Chondrocyte (in vitro differentiated cells): ENCODE measurements around the gene PEDS1. TPM values are rescaled to one million over a fixed set of nuclear protein-coding genes. Genes with fewer than 3 reads are reported as not detected.
A peak's percentile ranks its signal among the peaks of the same experiment; 100 is the strongest.

ENCODE experiments used
- DNase-seq: peaks from one replicate; pipeline ENCODE4 v3.0.0; 2021; ENCODE audit warnings: mixed read lengths, low spot score
- H3K27ac Mint-ChIP-seq: one replicate; pipeline ENCODE4 v1.8.0; 2021; ENCODE audit warnings: mild to moderate bottlenecking, moderate library complexity, mixed read lengths; ENCODE audit not compliant: unreplicated experiment
- H3K27me3 Mint-ChIP-seq: 2 replicates; pipeline ENCODE4 v1.8.0; 2021; ENCODE audit warnings: low read depth, mixed read lengths
- H3K36me3 Mint-ChIP-seq: 2 replicates; pipeline ENCODE4 v1.8.0; 2021; ENCODE audit warnings: low read depth, mixed read lengths
- H3K4me1 Mint-ChIP-seq: 2 replicates; pipeline ENCODE4 v1.8.0; 2021; ENCODE audit warnings: low read depth, mild to moderate bottlenecking, mixed read lengths
- H3K4me3 Mint-ChIP-seq: one replicate; pipeline ENCODE4 v1.8.0; 2021; ENCODE audit warnings: mild to moderate bottlenecking, moderate library complexity, mixed read lengths; ENCODE audit not compliant: unreplicated experiment
- H3K9me3 Mint-ChIP-seq: 2 replicates; pipeline ENCODE4 v1.8.0; 2021; ENCODE audit warnings: low read depth, mixed read lengths
- total RNA-seq: library from RNA; stranded (reverse); gene quantifications from 3 replicates; pipeline ENCODE4 v1.2.1, GENCODE V29; 2021
- TF ChIP-seq, protein P1 (sequence below): fragments of 200-600 bp; sonication (generic); IDR thresholded peaks from 2 replicates; pipeline ENCODE4 v1.5.0; 2021; ENCODE audit warnings: antibody characterized with exemption, mild to moderate bottlenecking, moderate library complexity

The PEDS1 gene
- total RNA-seq, 1 donor from 2014 or later = 42.3 TPM

DNA sequence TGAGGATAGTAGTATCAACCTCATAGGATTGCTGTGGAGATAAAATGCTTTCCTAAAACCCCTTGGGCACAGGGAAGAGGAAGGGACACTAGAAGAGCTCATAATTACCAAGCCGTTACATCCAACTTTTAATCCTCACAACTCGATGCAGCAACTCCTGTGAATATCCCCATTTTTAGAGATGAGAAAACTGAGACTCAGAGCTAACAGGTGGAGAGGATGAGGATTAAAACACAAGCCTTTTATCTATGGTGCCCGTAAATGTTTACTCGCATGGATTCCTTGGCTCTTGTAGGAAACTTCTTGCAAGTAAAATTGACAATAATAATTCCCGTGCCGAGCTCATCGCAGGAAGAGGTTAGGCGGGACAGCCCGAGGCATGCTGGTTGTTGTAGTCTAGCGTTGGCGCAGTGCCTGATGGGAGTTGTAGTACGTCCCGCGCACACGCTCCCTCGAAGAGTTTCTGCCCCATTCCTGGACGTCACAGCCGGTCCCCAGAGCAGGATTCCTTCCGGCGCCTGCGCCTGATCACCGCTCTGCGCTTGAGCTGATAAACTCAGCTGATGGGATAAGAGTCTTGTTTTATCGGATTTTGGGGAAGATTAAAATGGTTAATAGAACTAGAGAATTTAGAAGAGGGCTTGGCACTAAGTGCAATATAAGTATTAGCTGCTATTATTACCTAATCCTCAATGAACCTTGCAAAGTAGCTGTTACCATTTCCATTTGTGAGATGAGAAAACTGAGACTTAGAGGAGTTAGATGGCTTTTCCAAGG, 37.7 kb downstream of the PEDS1 start:
- no peaks in the 10 kb centered on the region for H3K27me3 Mint-ChIP-seq
- H3K4me1 Mint-ChIP-seq = peaks cover 46% of the 10 kb centered on the region
- TF ChIP-seq, protein P1, sequence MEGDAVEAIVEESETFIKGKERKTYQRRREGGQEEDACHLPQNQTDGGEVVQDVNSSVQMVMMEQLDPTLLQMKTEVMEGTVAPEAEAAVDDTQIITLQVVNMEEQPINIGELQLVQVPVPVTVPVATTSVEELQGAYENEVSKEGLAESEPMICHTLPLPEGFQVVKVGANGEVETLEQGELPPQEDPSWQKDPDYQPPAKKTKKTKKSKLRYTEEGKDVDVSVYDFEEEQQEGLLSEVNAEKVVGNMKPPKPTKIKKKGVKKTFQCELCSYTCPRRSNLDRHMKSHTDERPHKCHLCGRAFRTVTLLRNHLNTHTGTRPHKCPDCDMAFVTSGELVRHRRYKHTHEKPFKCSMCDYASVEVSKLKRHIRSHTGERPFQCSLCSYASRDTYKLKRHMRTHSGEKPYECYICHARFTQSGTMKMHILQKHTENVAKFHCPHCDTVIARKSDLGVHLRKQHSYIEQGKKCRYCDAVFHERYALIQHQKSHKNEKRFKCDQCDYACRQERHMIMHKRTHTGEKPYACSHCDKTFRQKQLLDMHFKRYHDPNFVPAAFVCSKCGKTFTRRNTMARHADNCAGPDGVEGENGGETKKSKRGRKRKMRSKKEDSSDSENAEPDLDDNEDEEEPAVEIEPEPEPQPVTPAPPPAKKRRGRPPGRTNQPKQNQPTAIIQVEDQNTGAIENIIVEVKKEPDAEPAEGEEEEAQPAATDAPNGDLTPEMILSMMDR = no peak
- peak; percentile 98 for DNase-seq
- peak overlapping the region; percentile 80 for H3K4me3 Mint-ChIP-seq
- no peaks in the 10 kb centered on the region for H3K9me3 Mint-ChIP-seq
- H3K36me3 Mint-ChIP-seq = no peaks in the 10 kb centered on the region
- H3K27ac Mint-ChIP-seq = peak overlapping the region; percentile 95

DNA sequence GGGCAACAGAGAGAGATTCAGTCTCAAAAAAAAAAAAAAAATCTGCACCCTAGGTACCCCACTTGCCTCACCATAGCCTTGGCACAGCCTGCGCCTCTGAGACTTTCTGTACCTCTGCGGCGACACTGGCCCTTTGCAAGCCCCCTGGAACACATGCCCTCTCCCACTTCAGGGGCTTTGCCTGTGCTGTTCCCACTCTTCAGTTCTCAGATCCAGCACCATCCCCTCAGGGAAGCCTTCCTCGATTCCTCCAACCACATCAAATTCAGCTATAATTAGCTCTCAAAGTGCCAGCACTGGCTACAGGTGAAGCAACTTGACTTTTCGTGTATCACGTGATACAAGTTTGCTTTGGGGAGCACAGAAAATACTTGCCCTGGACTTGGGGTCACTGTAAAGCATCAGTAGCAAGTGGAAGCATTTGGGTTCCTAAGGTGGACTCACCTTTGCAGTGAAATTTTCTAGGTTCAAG, 38.4 kb downstream of the PEDS1 start:
- peak overlapping the region; percentile 80 for H3K4me3 Mint-ChIP-seq
- H3K4me1 Mint-ChIP-seq = peaks cover 53% of the 10 kb centered on the region
- no peak for DNase-seq
- H3K27ac Mint-ChIP-seq = peak overlapping the region; percentile 95
- no peaks in the 10 kb centered on the region for H3K9me3 Mint-ChIP-seq
- no peaks in the 10 kb centered on the region for H3K27me3 Mint-ChIP-seq
- TF ChIP-seq, protein P1 = no peak
- no peaks in the 10 kb centered on the region for H3K36me3 Mint-ChIP-seq

DNA sequence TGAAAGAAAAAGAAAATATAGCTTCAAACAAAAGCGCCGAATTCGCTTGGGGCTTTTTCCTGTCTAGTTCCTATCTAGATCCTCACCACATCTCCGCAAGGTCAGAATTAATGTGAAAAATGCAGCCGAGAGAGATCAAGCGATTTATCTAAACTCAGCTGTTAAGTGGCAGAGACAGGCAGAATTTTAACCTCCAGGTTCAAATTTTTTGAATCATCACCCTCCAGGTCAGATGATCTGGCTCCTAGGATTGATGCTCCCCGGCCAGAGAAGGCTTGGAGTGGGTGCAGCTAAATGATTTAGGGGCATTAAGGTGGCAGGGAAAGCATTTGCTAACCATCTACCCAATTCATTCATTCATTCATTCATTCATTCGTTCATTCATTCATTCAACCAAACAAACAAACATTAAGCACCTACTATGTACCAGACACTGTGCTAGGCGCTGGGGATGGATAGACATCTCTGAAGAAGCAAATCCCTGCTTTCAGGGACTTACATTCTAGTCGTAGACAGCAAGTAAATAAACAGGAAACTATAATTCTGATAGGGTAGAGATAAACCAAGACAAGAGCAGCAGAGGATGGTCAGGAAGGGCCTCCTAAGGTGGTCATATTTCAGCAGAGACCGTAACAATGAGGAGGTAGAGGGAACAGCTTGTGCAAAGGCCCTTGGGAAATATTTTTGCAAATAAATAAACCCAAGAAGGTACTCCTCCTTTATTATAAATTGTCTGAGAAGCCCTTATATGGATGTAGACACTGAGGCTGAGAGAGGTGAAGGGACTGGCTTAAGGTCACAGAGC, 39.9 kb downstream of the PEDS1 start:
- TF ChIP-seq, protein P1 = no peak
- peaks cover 64% of the 10 kb centered on the region for H3K4me1 Mint-ChIP-seq
- H3K36me3 Mint-ChIP-seq = no peaks in the 10 kb centered on the region

DNA sequence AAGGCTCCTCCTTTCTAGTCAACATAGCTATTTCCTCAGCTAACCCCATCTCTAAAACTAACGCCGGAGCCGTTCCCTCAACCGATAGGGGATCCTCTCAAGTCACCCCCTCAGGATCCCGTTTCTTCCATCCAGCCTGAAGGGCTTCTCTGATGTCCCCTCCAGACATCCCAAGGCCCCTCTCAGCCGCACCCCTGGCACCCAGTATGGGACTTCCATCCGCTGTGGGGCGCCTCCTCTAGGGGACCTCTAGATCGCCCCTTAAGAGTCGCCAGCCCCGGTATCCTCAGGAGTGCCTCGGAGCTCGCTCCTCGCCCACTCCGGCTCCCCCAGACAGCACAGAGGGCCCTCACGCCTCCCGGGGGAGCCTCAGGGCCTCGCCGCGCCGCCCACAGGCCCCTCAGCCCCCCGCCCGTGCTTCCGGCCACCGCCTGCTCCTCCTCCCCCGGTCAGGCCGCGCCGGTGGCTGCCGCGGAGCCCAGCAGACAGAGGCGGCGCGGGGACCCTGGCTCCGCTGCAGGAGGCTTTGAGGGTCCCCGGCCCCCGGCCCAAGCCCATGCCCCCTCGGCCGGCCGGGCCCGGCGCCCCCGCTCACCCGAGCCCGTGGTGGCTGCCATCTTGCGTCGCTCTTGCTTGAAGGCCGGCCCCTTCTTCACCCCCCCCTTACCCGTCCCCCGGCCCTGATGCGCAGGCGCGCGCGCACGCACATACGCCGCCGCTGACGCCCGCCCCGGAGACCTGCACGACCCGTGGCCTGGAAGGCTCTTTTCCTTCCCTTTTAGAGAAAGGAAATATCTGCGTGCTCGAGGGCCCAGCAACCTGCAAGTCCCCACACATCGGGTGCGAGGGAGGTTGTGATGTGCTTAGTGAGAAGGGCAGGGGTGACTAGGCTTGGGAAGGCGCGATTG, 40.8 kb downstream of the PEDS1 start, which contains the start of gene UBE2V1:
Gene UBE2V1 (minus strand): TSS at position 639 of the 908 bp plus-strand sequence. CDS start 22 bp downstream, at position 617.
- no peak for DNase-seq
- no peaks in the 10 kb centered on the region for H3K27me3 Mint-ChIP-seq
- H3K36me3 Mint-ChIP-seq = no peaks in the 10 kb centered on the region
- TF ChIP-seq, protein P1 = peak; percentile 76
- no peaks in the 10 kb centered on the region for H3K9me3 Mint-ChIP-seq
- H3K4me1 Mint-ChIP-seq = peaks cover 73% of the 10 kb centered on the region
- H3K27ac Mint-ChIP-seq = peak within 1 kb of the TSS; percentile 98
- peak within 1 kb of the TSS; percentile 93 for H3K4me3 Mint-ChIP-seq

More for the DNA sequence above, 39.9 kb downstream of the PEDS1 start:
- peak overlapping the region; percentile 96 for H3K27ac Mint-ChIP-seq
- H3K4me3 Mint-ChIP-seq = peak overlapping the region; percentile 93
- no peaks in the 10 kb centered on the region for H3K9me3 Mint-ChIP-seq
- no peak for DNase-seq
- H3K27me3 Mint-ChIP-seq = no peaks in the 10 kb centered on the region
